Activated CD8-positive, alpha-beta memory T cell treated with anti-CD3 and anti-CD28 coated beads for 1 hour (primary cell): Measurements from ENCODE around the gene ZNF841.
"Not testable (repeated sequence)": the region's sequence is repeated elsewhere in the genome, so short reads cannot be mapped to it uniquely, and the experiment has no call there.

Source experiments
- DNase-seq, 2 donors: peaks; one replicate each; pipeline ENCODE4 v3.0.0-alpha.2; 2020; ENCODE audit warnings: low read depth in 1 of 2; ENCODE audit errors: extremely low read depth in 1 of 2

ZNF841 gene

GRCh38 chr19:52069653-52070052 lies 25.9 kb downstream of the ZNF841 start:
- no peak for DNase-seq

- DNase-seq = no peak
Observed at GRCh38 chr19:52066258-52066863, 29.2 kb downstream of the ZNF841 start.

- no peak for DNase-seq
Observed at GRCh38 chr19:52065399-52065798, 30.2 kb downstream of the ZNF841 start.

- DNase-seq = not testable (repeated sequence)
Observed at GRCh38 chr19:52056480-52056879, 39.1 kb downstream of the ZNF841 start.

- DNase-seq = not testable (repeated sequence)
Observed at GRCh38 chr19:52051736-52052135, 43.8 kb downstream of the ZNF841 start.

- DNase-seq = peak; percentile 66 to 76
Observed at GRCh38 chr19:52048555-52049501, 46.7 kb downstream of the ZNF841 start, which contains the start of gene ZNF432. ZNF432 (minus strand) TSS chr19:52048838; CDS start chr19:52046868, 1,970 bp downstream.

GRCh38 chr19:52039169-52039568 lies 56.4 kb downstream of the ZNF841 start:
- no peak for DNase-seq

- DNase-seq = no peak
Observed at GRCh38 chr19:52034051-52034728, 61.4 kb downstream of the ZNF841 start.

GRCh38 chr19:52028780-52029123 lies 66.8 kb downstream of the ZNF841 start:
- DNase-seq = no peak

- DNase-seq = peak; percentile 57 to 75
Observed at GRCh38 chr19:52028027-52028779, 67.4 kb downstream of the ZNF841 start, which contains the start of gene ZNF614. ZNF614 (minus strand) TSS chr19:52028379; CDS start chr19:52025745, 2,634 bp downstream.

- DNase-seq = not testable (repeated sequence)
Observed at GRCh38 chr19:52026255-52026990, 69.1 kb downstream of the ZNF841 start.

GRCh38 chr19:52024478-52024877 lies 71.1 kb downstream of the ZNF841 start:
- DNase-seq = not testable (repeated sequence)

- DNase-seq = no peak
Observed at GRCh38 chr19:52022193-52022592, 73.4 kb downstream of the ZNF841 start.

GRCh38 chr19:52020506-52020905 lies 75.1 kb downstream of the ZNF841 start:
- no peak for DNase-seq
